Right kidney (tissue), 1 donor: ENCODE results near the gene MACROD2.

Source experiments
- DNase-seq: peaks from one replicate; pipeline ENCODE4 v3.0.0-alpha.2; 2016

Gene MACROD2

GRCh38 chr20:15060265-15061060, 1065.1 kb downstream of the MACROD2 start:
- DNase-seq = no peak

GRCh38 chr20:15061061-15061430, 1065.7 kb downstream of the MACROD2 start:
- no peak for DNase-seq

- DNase-seq = no peak
These were observed 1066.6 kb downstream of the MACROD2 start for GRCh38 chr20:15061955-15062354.

- DNase-seq = peak; percentile 25
These were observed 1067.8 kb downstream of the MACROD2 start for GRCh38 chr20:15063081-15063480.

- DNase-seq = no peak
These were observed 1069.4 kb downstream of the MACROD2 start for GRCh38 chr20:15064741-15065140.

- DNase-seq = no peak
These were observed 1070.5 kb downstream of the MACROD2 start for GRCh38 chr20:15065794-15066193.

GRCh38 chr20:15068486-15068885, 1073.2 kb downstream of the MACROD2 start:
- no peak for DNase-seq

- no peak for DNase-seq
These were observed 1074.0 kb downstream of the MACROD2 start for GRCh38 chr20:15069355-15069754.

- DNase-seq = no peak
These were observed 1075.9 kb downstream of the MACROD2 start for GRCh38 chr20:15071085-15071808.

GRCh38 chr20:15072316-15072715, 1077.0 kb downstream of the MACROD2 start:
- DNase-seq = no peak

- DNase-seq = no peak
These were observed 1080.3 kb downstream of the MACROD2 start for GRCh38 chr20:15075586-15075985.

- no peak for DNase-seq
These were observed 1081.5 kb downstream of the MACROD2 start for GRCh38 chr20:15076785-15077184.

- no peak for DNase-seq
These were observed 1082.5 kb downstream of the MACROD2 start for GRCh38 chr20:15077733-15078250.

GRCh38 chr20:15079594-15080340, 1084.5 kb downstream of the MACROD2 start:
- no peak for DNase-seq

- DNase-seq = no peak
These were observed 1085.9 kb downstream of the MACROD2 start for GRCh38 chr20:15081261-15081660.

- no peak for DNase-seq
These were observed 1096.2 kb downstream of the MACROD2 start for GRCh38 chr20:15091421-15092037.

GRCh38 chr20:15098351-15098750, 1103.0 kb downstream of the MACROD2 start:
- no peak for DNase-seq

- no peak for DNase-seq
These were observed 1103.8 kb downstream of the MACROD2 start for GRCh38 chr20:15099130-15099529.

GRCh38 chr20:15100506-15101160, 1105.3 kb downstream of the MACROD2 start:
- DNase-seq = no peak

GRCh38 chr20:15107931-15108330, 1112.6 kb downstream of the MACROD2 start:
- no peak for DNase-seq

GRCh38 chr20:15109494-15109893, 1114.2 kb downstream of the MACROD2 start:
- DNase-seq = no peak

- DNase-seq = no peak
These were observed 1116.3 kb downstream of the MACROD2 start for GRCh38 chr20:15111654-15112053.
